Smooth muscle cell (in vitro differentiated cells): ENCODE results near the gene MGARP. TPM values are rescaled to one million over a fixed set of nuclear protein-coding genes. Genes with fewer than 3 reads are reported as not detected.

Experiments
- DNase-seq: peaks from one replicate; lab custom pipeline; 2025; ENCODE audit not compliant: unreplicated experiment; lab: John Stamatoyannopoulos, UW
- H2AFZ ChIP-seq: fragments of 200-600 bp; sonication (generic); 2 replicates; pipeline ENCODE4 v1.6.0; 2016; ENCODE audit warnings: antibody characterized with exemption, low read depth, mild to moderate bottlenecking
- H3F3A ChIP-seq: fragments of 200-600 bp; sonication (generic); 2 replicates; pipeline ENCODE4 v1.6.0; 2017; ENCODE audit warnings: antibody characterized with exemption, low read depth
- H3K27ac ChIP-seq: fragments of 200-600 bp; sonication (generic); 2 replicates; pipeline ENCODE4 v1.5.1; 2016; ENCODE audit warnings: low read depth, mild to moderate bottlenecking
- H3K27me3 ChIP-seq: fragments of 200-600 bp; sonication (generic); 2 replicates; pipeline ENCODE4 v1.6.1; 2016; ENCODE audit warnings: low read depth, mild to moderate bottlenecking
- H3K36me3 ChIP-seq: fragments of 200-600 bp; sonication (generic); 2 replicates; pipeline ENCODE4 v1.5.1; 2016; ENCODE audit warnings: low read depth
- H3K4me1 ChIP-seq: fragments of 200-600 bp; sonication (generic); 2 replicates; pipeline ENCODE4 v1.5.1; 2016; ENCODE audit warnings: low read depth
- H3K4me2 ChIP-seq: fragments of 200-600 bp; sonication (generic); 2 replicates; pipeline ENCODE4 v1.6.0; 2016; ENCODE audit warnings: mild to moderate bottlenecking
- H3K4me3 ChIP-seq: fragments of 200-600 bp; sonication (generic); 2 replicates; pipeline ENCODE4 v1.5.1; 2016; ENCODE audit warnings: mild to moderate bottlenecking
- H3K79me2 ChIP-seq: fragments of 200-600 bp; sonication (generic); 2 replicates; pipeline ENCODE4 v1.6.0; 2016; ENCODE audit warnings: low read depth, mild to moderate bottlenecking
- H3K9ac ChIP-seq: fragments of 200-600 bp; sonication (generic); 2 replicates; pipeline ENCODE4 v1.6.0; 2016; ENCODE audit warnings: low read depth
- H3K9me3 ChIP-seq: fragments of 200-600 bp; sonication (generic); replicated peaks from 2 replicates; pipeline ENCODE4 v1.5.1; 2016; ENCODE audit warnings: low read depth
- H4K20me1 ChIP-seq: fragments of 200-600 bp; sonication (generic); 2 replicates; pipeline ENCODE4 v1.6.0; 2016; ENCODE audit warnings: low read depth
- CTCF ChIP-seq: fragments of 200-600 bp; sonication (generic); IDR thresholded peaks from 2 replicates; pipeline ENCODE4 v1.5.1; 2017; ENCODE audit warnings: borderline replicate concordance, mild to moderate bottlenecking, antibody characterized with exemption; ENCODE audit not compliant: insufficient read depth, poor library complexity, severe bottlenecking
- WGBS: methylation state at CpG from one replicate; pipeline ENCODE4 v1.1.7; 2016; ENCODE audit warnings: low lambda C conversion rate; 5-methylcytosine and 5-hydroxymethylcytosine counted together
- polyA plus RNA-seq: library from polyadenylated mRNA; unstranded; fragments of >200 nt; fragmentation: Nextera tagmentation; extraction: Ambion mirVana; gene quantifications from 2 replicates; pipeline ENCODE4 v1.2.1, GENCODE V29; 2016
- total RNA-seq: library from RNA; depleted of rRNA; stranded (reverse); fragments of >200 nt; gene quantifications from 2 replicates; pipeline ENCODE4 v1.2.3, GENCODE V29; 2014

Gene MGARP
- total and polyA plus RNA-seq, 2 experiments from 2014 or later: 0.39 TPM; not detected in 1

- H3K4me1 ChIP-seq: no peaks in the 10 kb centered on the region
- DNase-seq: no peak
- no peak for TF ChIP-seq CTCF
- no peak overlapping the region for H3K4me3 ChIP-seq
- no peak overlapping the region for H2AFZ ChIP-seq
- no peaks in the 10 kb centered on the region for H3K27me3 ChIP-seq
- WGBS: 73% methylated on average over 3 of the region's 3 CpGs
- H3F3A ChIP-seq: peaks cover 16% of the 10 kb centered on the region
- no peak overlapping the region for H3K4me2 ChIP-seq
- H3K36me3 ChIP-seq: no peaks in the 10 kb centered on the region
- H3K27ac ChIP-seq: peak overlapping the region; percentile 28
- no peaks in the 10 kb centered on the region for H4K20me1 ChIP-seq
- no peaks in the 10 kb centered on the region for H3K79me2 ChIP-seq
- H3K9me3 ChIP-seq: no peaks in the 10 kb centered on the region
- no peak overlapping the region for H3K9ac ChIP-seq
Observed at GRCh38 chr4:139246166-139246565, 33.9 kb downstream of the MGARP start.

GRCh38 chr4:139245590-139245989 is 34.4 kb downstream of the MGARP start:
- Histone ChIP-seq H3K27ac (peak overlapping the region; percentile 28), H3K4me3 (no peak overlapping the region)

GRCh38 chr4:139243448-139244365 is 36.3 kb downstream of the MGARP start:
- no peak overlapping the region for H3K9ac ChIP-seq
- peak overlapping the region; percentile 72 for H3K27ac ChIP-seq
- no peaks in the 10 kb centered on the region for H4K20me1 ChIP-seq
- no peak overlapping the region for H3K4me3 ChIP-seq
- H3K27me3 ChIP-seq: no peaks in the 10 kb centered on the region
- H3K79me2 ChIP-seq: no peaks in the 10 kb centered on the region
- H3K9me3 ChIP-seq: no peaks in the 10 kb centered on the region
- no peak for DNase-seq
- no peaks in the 10 kb centered on the region for H3K4me1 ChIP-seq
- H3F3A ChIP-seq: peaks cover 16% of the 10 kb centered on the region
- H3K4me2 ChIP-seq: no peak overlapping the region
- 76% methylated on average over 12 of the region's 12 CpGs for WGBS
- H2AFZ ChIP-seq: no peak overlapping the region
- H3K36me3 ChIP-seq: no peaks in the 10 kb centered on the region
- no peak for TF ChIP-seq CTCF

More at GRCh38 chr4:139245590-139245989, 34.4 kb downstream of the MGARP start:
- H3K4me1 ChIP-seq: no peaks in the 10 kb centered on the region
- no peaks in the 10 kb centered on the region for H3K79me2 ChIP-seq
- H3K27me3 ChIP-seq: no peaks in the 10 kb centered on the region
- no peak overlapping the region for H3K9ac ChIP-seq
- no peaks in the 10 kb centered on the region for H3K36me3 ChIP-seq
- TF ChIP-seq CTCF: no peak
- DNase-seq: no peak
- no peak overlapping the region for H3K4me2 ChIP-seq
- no peaks in the 10 kb centered on the region for H4K20me1 ChIP-seq
- no peak overlapping the region for H2AFZ ChIP-seq
- no peaks in the 10 kb centered on the region for H3K9me3 ChIP-seq
- peaks cover 16% of the 10 kb centered on the region for H3F3A ChIP-seq
- 84% methylated on average over 1 of the region's 1 CpG for WGBS
